HG03575 (cell line): ENCODE measurements around the gene PICK1.
"Not testable (repeated sequence)": the region's sequence is repeated elsewhere in the genome, so short reads cannot be mapped to it uniquely, and the experiment has no call there.

Source experiments
- ATAC-seq: cut with Tn5 transposase; IDR thresholded peaks from one replicate; pipeline ENCODE4 v1.9.1; 2021; ENCODE audit not compliant: unreplicated experiment, insufficient number of reproducible peaks, low FRiP score; ENCODE audit errors: extremely low read depth

PICK1 gene

GRCh38 chr22:38109371-38110001, 52.3 kb downstream of the PICK1 start:
- no peak for ATAC-seq

- no peak for ATAC-seq
Measured at GRCh38 chr22:38110008-38110862, 53.0 kb downstream of the PICK1 start, which contains the start of gene BAIAP2L2. Gene BAIAP2L2 (minus strand): TSS chr22:38110684. CDS start chr22:38110525, 159 bp downstream.

GRCh38 chr22:38110863-38111852, 54.0 kb downstream of the PICK1 start:
- no peak for ATAC-seq

GRCh38 chr22:38111925-38112355, 54.7 kb downstream of the PICK1 start:
- no peak for ATAC-seq

- ATAC-seq = no peak
Measured at GRCh38 chr22:38112381-38112780, 55.2 kb downstream of the PICK1 start.

GRCh38 chr22:38114484-38115398, 57.5 kb downstream of the PICK1 start:
- no peak for ATAC-seq

GRCh38 chr22:38115423-38116205, 58.4 kb downstream of the PICK1 start:
- no peak for ATAC-seq

GRCh38 chr22:38117556-38117955, 60.4 kb downstream of the PICK1 start:
- not testable (repeated sequence) for ATAC-seq

- no peak for ATAC-seq
Measured at GRCh38 chr22:38118182-38118581, 61.0 kb downstream of the PICK1 start.

- not testable (repeated sequence) for ATAC-seq
Measured at GRCh38 chr22:38118747-38119146, 61.5 kb downstream of the PICK1 start.

- ATAC-seq = no peak
Measured at GRCh38 chr22:38120359-38121110, 63.3 kb downstream of the PICK1 start.

- no peak for ATAC-seq
Measured at GRCh38 chr22:38122616-38123015, 65.4 kb downstream of the PICK1 start.

GRCh38 chr22:38124236-38124974, 67.2 kb downstream of the PICK1 start:
- ATAC-seq = no peak

GRCh38 chr22:38125038-38125610, 67.9 kb downstream of the PICK1 start:
- ATAC-seq = no peak
